ENCODE measurements around the gene TRMO.

TRMO gene

DNA sequence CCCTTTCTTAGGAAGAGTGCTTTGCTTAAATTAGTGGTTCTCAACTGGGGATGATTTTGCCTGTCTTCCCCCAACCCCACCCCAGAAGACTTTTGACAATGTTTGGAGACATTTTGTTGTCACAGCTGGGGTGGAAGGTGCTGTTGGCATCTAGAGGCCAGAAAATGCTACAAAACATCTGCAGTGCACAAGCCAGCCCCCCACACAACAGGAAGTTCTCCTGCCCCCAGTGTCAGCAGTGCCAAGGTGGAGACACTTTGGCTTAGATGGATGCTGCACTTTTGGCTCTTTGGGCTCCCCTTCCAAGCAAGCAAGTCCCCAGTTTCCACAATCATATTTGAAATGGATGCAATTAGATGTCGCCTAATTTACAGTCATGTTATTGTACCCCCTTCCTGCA lies 13.0 kb upstream of the TRMO start:
- H3K4me3 ChIP-seq (ENCODE audit: low read depth, low read length, poor library complexity, severe bottlenecking) = no peak overlapping the region
- TF ChIP-seq EZH2 (IDR thresholded peaks at IDR 0.05; ENCODE audit: borderline replicate concordance, low read length) (no peak), CTCF (IDR thresholded peaks at IDR 0.05; ENCODE audit: low read length) (no peak)
- no peaks in the 10 kb centered on the region for H3K79me2 ChIP-seq (ENCODE audit: insufficient read depth, low read length)
- no peaks in the 10 kb centered on the region; the same call in 1 of the 2 replicates for H3K27me3 ChIP-seq (ENCODE audit: insufficient read depth, low read length)
- H3F3A ChIP-seq (ENCODE audit: insufficient read depth, low read length) = no peaks in the 10 kb centered on the region
- no peaks in the 10 kb centered on the region for H3K9me2 ChIP-seq (ENCODE audit: low read depth, low read length)
- H2AFZ ChIP-seq (ENCODE audit: low read length) = no peak overlapping the region
- H3K9me3 ChIP-seq (ENCODE audit: low read length) = no peaks in the 10 kb centered on the region
- H3K4me2 ChIP-seq (ENCODE audit: low read length) = no peak overlapping the region
- H3K4me1 ChIP-seq (ENCODE audit: insufficient read depth, low read length, severe bottlenecking) = peaks cover 6% of the 10 kb centered on the region
- H4K20me1 ChIP-seq (ENCODE audit: insufficient read depth, low read length) = no peaks in the 10 kb centered on the region
- H3K27ac ChIP-seq (ENCODE audit: low read depth, low read length, poor library complexity, severe bottlenecking) = no peak overlapping the region
- no peak overlapping the region for H3K9ac ChIP-seq (ENCODE audit: low read length)
- H3K36me3 ChIP-seq (ENCODE audit: insufficient read depth, low read length) = no peaks in the 10 kb centered on the region

- H4K20me1 ChIP-seq (ENCODE audit: insufficient read depth, low read length) = no peaks in the 10 kb centered on the region
- no peak overlapping the region for H3K9ac ChIP-seq (ENCODE audit: low read length)
- H3K27ac ChIP-seq (ENCODE audit: low read depth, low read length, poor library complexity, severe bottlenecking) = no peak overlapping the region
- TF ChIP-seq EZH2 (IDR thresholded peaks at IDR 0.05; ENCODE audit: borderline replicate concordance, low read length) (no peak), CTCF (IDR thresholded peaks at IDR 0.05; ENCODE audit: low read length) (no peak)
- no peaks in the 10 kb centered on the region for H3K79me2 ChIP-seq (ENCODE audit: insufficient read depth, low read length)
- H3K4me2 ChIP-seq (ENCODE audit: low read length) = no peak overlapping the region
- H3K36me3 ChIP-seq (ENCODE audit: insufficient read depth, low read length) = no peaks in the 10 kb centered on the region
- no peaks in the 10 kb centered on the region for H3F3A ChIP-seq (ENCODE audit: insufficient read depth, low read length)
- no peaks in the 10 kb centered on the region for H3K9me3 ChIP-seq (ENCODE audit: low read length)
- no peaks in the 10 kb centered on the region for H3K9me2 ChIP-seq (ENCODE audit: low read depth, low read length)
- H3K4me1 ChIP-seq (ENCODE audit: insufficient read depth, low read length, severe bottlenecking) = peaks cover 6% of the 10 kb centered on the region
- no peak overlapping the region for H2AFZ ChIP-seq (ENCODE audit: low read length)
- no peaks in the 10 kb centered on the region; the same call in 1 of the 2 replicates for H3K27me3 ChIP-seq (ENCODE audit: insufficient read depth, low read length)
- no peak overlapping the region for H3K4me3 ChIP-seq (ENCODE audit: low read depth, low read length, poor library complexity, severe bottlenecking)
Measured at GRCh38 chr9:97934321-97935115, 12.2 kb upstream of the TRMO start.

- Histone ChIP-seq H3K9ac (ENCODE audit: low read length) (no peak overlapping the region), H3K9me3 (ENCODE audit: low read length) (no peaks in the 10 kb centered on the region), H2AFZ (ENCODE audit: low read length) (no peak overlapping the region), H3K36me3 (ENCODE audit: insufficient read depth, low read length) (no peaks in the 10 kb centered on the region), H3K79me2 (ENCODE audit: insufficient read depth, low read length) (no peaks in the 10 kb centered on the region), H3F3A (ENCODE audit: insufficient read depth, low read length) (no peaks in the 10 kb centered on the region), H3K27me3 (ENCODE audit: insufficient read depth, low read length) (no peaks in the 10 kb centered on the region; the same call in 1 of the 2 replicates), H3K27ac (ENCODE audit: low read depth, low read length, poor library complexity, severe bottlenecking) (no peak overlapping the region), H3K4me1 (ENCODE audit: insufficient read depth, low read length, severe bottlenecking) (peaks cover 4% of the 10 kb centered on the region), H4K20me1 (ENCODE audit: insufficient read depth, low read length) (no peaks in the 10 kb centered on the region), H3K4me2 (ENCODE audit: low read length) (no peak overlapping the region), H3K9me2 (ENCODE audit: low read depth, low read length) (no peaks in the 10 kb centered on the region), H3K4me3 (ENCODE audit: low read depth, low read length, poor library complexity, severe bottlenecking) (no peak overlapping the region)
- TF ChIP-seq CTCF (IDR thresholded peaks at IDR 0.05; ENCODE audit: low read length) (no peak), EZH2 (IDR thresholded peaks at IDR 0.05; ENCODE audit: borderline replicate concordance, low read length) (no peak)
Measured at GRCh38 chr9:97933297-97933998, 11.1 kb upstream of the TRMO start.

All from OCI-LY1 (cell line).